Mononuclear cell (primary cell): ENCODE results near the gene LEMD1. TPM values are rescaled to one million over a fixed set of nuclear protein-coding genes. Genes with fewer than 3 reads are reported as not detected.
"Not testable (repeated sequence)": the region's sequence is repeated elsewhere in the genome, so short reads cannot be mapped to it uniquely, and the experiment has no call there.

Experiments used
- H3K27me3 ChIP-seq: 2 replicates; pipeline ENCODE4 v1.6.0; 2011; ENCODE audit warnings: low read length, control low read depth; ENCODE audit not compliant: insufficient read depth
- H3K4me1 ChIP-seq: 2 replicates; pipeline ENCODE4 v1.5.1; 2011; ENCODE audit warnings: mild to moderate bottlenecking, low read length, control low read depth; ENCODE audit not compliant: insufficient read depth
- H3K4me3 ChIP-seq: 2 replicates; pipeline ENCODE4 v1.5.1; 2011; ENCODE audit warnings: mild to moderate bottlenecking, low read length, moderate library complexity
- H3K9me3 ChIP-seq: 2 replicates; pipeline ENCODE4 v1.5.1; 2011; ENCODE audit warnings: low read depth, mild to moderate bottlenecking, control low read depth, low read length
- total RNA-seq: library from RNA; depleted of rRNA; stranded (reverse); fragments of >200 nt; gene quantifications from one replicate; pipeline ENCODE4 v1.2.3, GENCODE V29; 2012

LEMD1 gene
- total RNA-seq, 1 donor, result 0.31 TPM

DNA sequence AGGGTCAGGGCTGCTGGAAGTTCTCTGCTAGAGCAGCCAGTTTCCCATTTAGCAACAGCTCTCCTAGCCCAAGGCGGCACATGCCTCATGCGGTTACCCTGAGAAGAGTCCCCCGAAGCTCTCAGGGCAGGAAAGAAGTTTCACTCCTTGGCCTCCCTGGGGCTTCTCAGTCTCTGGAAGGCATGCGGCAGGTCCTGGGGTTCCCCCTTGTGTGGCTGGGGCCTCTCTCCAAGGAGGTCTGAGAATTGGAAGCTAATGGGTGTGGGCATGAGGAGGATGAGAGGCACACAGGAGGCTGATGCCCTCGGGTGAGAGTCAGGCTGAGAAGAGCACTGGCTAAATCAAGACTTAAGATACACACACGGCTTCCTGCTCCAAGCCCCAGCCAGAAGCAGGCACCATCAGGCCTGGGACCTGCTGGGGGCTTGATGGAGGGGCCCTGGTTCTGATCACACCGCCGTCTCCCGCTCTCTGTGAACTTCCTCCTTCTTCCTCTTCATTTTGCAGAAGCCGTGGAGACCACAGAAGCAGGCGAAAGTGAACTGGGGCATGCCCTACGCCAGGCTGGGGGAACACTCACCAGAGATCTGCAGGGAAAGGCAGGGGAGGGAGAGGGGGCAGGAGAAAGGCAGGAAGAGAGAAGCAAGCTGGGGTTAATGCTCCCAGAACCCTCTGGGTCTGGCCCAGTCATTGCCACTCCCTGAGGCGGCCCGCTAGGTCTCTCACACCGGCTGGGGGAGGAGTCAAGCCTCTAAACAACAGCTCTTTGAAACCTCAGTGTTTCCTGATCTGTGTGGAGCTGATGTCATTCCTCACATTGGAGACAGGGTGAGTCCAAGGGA is 18.8 kb upstream of the LEMD1 start:
- Histone ChIP-seq H3K4me3 (peak overlapping the region; percentile 17), H3K9me3 (no peaks in the 10 kb centered on the region), H3K27me3 (no peaks in the 10 kb centered on the region), H3K4me1 (peaks cover 32% of the 10 kb centered on the region)

GRCh38 chr1:205440121-205440475 is 18.2 kb upstream of the LEMD1 start:
- no peaks in the 10 kb centered on the region for H3K27me3 ChIP-seq
- no peaks in the 10 kb centered on the region for H3K9me3 ChIP-seq
- no peak overlapping the region for H3K4me3 ChIP-seq
- H3K4me1 ChIP-seq, result peaks cover 38% of the 10 kb centered on the region

DNA sequence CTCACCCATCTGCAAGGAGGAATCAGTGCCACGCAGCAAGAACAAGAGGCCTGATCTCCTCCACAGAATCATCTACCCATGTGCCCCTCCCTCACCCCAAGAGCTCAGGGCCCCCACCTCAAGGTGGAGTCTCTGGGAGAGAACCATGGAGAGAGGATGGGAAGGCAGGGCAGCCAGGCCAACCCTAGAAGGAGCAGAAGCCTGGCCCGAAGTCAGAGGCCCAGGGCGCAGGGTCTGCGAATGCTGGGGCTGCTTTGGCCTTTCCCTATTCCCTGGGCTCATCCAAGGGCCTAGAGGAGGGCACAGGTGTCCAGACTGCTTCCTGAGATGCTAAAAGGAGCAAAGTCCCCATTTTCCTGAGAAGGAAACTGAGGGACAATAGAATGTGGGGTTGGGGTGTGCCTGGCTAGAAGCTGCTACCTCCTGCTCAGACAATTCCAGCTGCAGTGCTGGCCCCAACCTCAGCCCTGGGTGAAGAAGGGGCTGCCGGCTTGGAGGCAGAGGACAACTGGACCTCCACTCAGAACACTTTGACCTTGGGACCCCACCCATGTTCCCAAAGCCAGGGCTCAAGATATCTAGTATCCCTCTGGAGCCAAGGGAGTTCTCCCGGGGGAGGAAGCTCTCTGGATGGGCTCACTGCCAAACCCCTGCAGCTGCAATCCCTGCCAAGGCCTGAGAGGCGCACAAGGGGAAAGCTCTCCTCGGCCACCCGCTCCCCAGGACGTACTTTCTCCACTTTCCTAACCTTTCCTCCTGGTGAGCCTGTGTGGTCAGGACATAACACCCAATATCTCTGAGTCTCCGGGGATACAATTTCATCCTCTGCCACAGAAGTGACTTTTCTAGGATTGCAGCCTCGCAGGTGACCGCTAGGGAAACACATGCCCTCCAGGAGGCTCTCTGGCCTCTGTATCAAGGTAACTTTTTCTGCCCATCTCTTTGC is 16.6 kb upstream of the LEMD1 start:
- H3K4me3 ChIP-seq, result no peak overlapping the region
- peaks cover 41% of the 10 kb centered on the region for H3K4me1 ChIP-seq
- no peaks in the 10 kb centered on the region for H3K27me3 ChIP-seq
- no peaks in the 10 kb centered on the region for H3K9me3 ChIP-seq

GRCh38 chr1:205437570-205437969 is 15.7 kb upstream of the LEMD1 start:
- peaks cover 41% of the 10 kb centered on the region for H3K4me1 ChIP-seq
- H3K27me3 ChIP-seq, result no peaks in the 10 kb centered on the region
- H3K9me3 ChIP-seq, result no peaks in the 10 kb centered on the region
- no peak overlapping the region for H3K4me3 ChIP-seq

GRCh38 chr1:205436776-205437410 is 15.0 kb upstream of the LEMD1 start:
- no peak overlapping the region for H3K4me3 ChIP-seq
- peaks cover 34% of the 10 kb centered on the region for H3K4me1 ChIP-seq
- no peaks in the 10 kb centered on the region for H3K9me3 ChIP-seq
- no peaks in the 10 kb centered on the region for H3K27me3 ChIP-seq

GRCh38 chr1:205435578-205436573 is 14.0 kb upstream of the LEMD1 start:
- Histone ChIP-seq H3K9me3 (no peaks in the 10 kb centered on the region), H3K4me1 (peaks cover 28% of the 10 kb centered on the region), H3K27me3 (no peaks in the 10 kb centered on the region), H3K4me3 (no peak overlapping the region)

DNA sequence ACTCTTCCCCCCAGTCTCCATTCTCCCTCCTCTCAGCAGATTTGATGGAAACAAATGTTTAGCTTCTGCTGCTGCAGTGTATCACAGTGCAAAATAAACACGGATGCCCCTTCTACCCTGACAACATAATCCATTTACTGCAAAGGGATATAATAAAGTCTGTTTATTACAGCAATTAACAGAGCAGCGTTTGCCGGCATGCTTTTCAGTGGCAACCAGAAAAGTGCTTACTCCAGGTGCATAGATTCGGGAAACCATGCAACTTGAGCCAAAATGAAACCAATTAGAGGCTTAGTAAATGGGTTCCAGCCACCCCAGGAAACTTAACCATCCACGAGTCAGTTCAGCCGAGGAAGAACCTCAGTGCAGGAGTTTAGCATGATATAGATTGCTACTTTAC is 12.9 kb upstream of the LEMD1 start:
- H3K4me1 ChIP-seq, result peaks cover 22% of the 10 kb centered on the region
- no peaks in the 10 kb centered on the region for H3K27me3 ChIP-seq
- no peaks in the 10 kb centered on the region for H3K9me3 ChIP-seq
- no peak overlapping the region for H3K4me3 ChIP-seq

- H3K4me1 ChIP-seq, result peaks cover 22% of the 10 kb centered on the region
- not testable (repeated sequence) for H3K4me3 ChIP-seq, H3K27me3 ChIP-seq, H3K9me3 ChIP-seq
Observed at GRCh38 chr1:205432692-205433091, 10.8 kb upstream of the LEMD1 start.

- H3K9me3 ChIP-seq, result no peaks in the 10 kb centered on the region
- H3K4me1 ChIP-seq, result peaks cover 22% of the 10 kb centered on the region
- H3K27me3 ChIP-seq, result no peaks in the 10 kb centered on the region
- H3K4me3 ChIP-seq, result no peak overlapping the region
Observed at GRCh38 chr1:205432116-205432515, 10.3 kb upstream of the LEMD1 start.

DNA sequence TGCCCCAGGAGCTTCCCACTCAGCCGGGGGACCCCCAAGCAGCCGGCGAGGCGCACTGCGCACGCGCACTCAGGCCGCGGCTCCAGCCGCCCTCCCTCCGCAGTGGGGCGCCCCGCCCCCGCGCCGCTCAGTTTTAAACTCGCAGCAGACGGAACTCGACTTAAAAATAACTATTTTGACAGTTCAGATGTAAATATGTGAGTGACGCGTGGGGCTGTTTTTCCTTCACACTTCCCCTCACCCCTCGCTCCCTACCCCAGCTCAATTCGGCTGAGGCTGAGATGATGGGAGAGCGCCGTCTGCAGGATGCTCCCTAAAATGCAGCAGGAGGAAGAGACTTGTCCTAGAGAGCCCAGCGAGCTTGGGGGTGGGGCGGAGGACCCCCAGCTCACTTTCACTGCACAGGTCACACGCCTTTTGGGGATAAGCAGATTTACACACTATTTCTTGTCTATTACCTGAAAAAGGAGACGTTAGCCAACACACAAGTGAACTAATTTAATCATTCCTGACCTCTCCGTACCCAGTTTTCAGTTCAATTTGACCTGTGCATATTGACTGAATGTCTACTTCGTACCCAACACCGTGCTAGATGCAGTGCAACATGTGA is 8.9 kb upstream of the LEMD1 start:
- H3K27me3 ChIP-seq, result no peaks in the 10 kb centered on the region
- H3K4me3 ChIP-seq, result peak overlapping the region; percentile 22
- H3K9me3 ChIP-seq, result no peaks in the 10 kb centered on the region
- H3K4me1 ChIP-seq, result peaks cover 19% of the 10 kb centered on the region

DNA sequence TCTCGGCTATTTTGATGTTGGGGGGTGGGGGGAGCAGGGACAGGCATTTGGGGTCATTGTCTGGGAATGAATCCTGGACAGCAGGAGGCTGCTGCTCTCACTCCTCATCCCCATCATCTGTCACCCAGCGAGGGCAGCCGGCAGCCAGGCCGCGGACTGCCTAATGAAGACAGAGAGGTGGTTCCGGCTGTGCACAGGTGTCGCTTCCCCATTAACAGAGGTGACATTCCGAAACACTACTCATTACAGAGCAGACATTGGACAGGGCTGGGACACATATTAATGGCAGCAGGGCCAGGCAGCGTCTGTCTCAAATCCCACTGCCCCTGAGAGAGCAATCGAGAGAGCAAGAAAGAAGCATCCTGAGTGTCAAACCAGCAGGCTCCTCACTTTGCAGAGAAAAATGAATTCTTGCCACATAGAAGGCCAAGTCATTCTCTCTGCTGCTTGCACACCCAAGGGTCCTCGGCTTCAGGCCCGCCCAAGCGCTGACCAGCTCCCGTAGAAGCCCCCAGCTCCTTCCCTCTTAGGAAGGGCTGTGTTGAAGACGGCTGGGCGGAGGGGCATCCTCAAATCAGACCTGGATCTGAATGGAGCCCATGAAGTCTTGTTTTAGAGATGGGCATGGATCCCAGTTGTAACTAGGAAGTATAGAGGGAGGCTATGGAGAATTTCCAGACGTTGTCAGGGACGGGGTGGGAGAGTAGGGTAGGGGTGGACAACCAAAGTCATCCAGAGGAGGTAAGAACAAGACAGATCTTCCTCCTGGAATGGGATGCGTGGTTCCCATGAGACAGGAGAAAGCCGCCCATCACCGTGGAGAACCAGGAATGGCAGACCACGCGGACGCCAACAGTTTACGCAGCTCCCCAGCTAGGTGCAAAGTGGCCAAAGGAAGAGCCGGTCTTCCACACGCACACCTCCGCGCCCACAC is 8.2 kb upstream of the LEMD1 start:
- H3K4me3 ChIP-seq, result no peak overlapping the region
- H3K27me3 ChIP-seq, result peaks cover 7% of the 10 kb centered on the region
- H3K4me1 ChIP-seq, result peaks cover 11% of the 10 kb centered on the region
- H3K9me3 ChIP-seq, result no peaks in the 10 kb centered on the region

DNA sequence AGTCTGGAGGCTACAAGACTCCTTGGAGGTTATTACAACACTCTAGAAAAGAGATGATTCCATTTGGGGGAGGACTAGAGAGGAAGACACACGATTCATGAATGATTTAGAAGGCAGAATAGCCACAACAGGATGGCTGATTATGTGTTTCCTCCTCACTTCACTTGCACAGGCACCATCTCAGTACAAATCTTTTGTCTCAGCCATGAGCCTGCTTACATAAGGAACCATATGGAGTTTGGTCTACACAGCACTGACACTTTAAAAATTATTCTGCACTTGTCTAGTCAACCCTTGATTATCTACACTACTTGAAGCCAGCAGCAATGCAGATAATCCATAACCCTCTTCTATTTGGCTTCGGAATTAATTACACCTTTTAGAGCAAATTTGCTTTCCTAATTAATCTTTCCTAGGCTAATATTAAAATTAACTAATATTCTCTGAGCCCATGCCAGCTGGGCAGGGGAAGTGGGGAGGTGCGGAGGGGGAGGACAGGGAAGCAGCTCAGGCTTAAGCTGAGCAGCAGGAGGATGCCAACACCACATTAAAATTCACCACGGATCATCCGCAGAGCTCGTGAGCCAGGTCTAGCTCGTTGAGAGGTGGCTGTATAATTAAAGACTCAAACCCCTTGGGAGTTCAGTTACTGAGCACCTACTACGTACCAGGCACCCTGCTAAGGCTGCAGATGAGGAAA is 3.2 kb upstream of the LEMD1 start:
- Histone ChIP-seq H3K4me1 (no peaks in the 10 kb centered on the region), H3K27me3 (peaks cover 35% of the 10 kb centered on the region), H3K4me3 (no peak overlapping the region), H3K9me3 (no peaks in the 10 kb centered on the region)
